ENCODE measurements around the gene CLASP1.

GRCh38 chr2:121532347-121532766, 116.9 kb downstream of the CLASP1 start:
- TF ChIP-seq, protein P1, sequence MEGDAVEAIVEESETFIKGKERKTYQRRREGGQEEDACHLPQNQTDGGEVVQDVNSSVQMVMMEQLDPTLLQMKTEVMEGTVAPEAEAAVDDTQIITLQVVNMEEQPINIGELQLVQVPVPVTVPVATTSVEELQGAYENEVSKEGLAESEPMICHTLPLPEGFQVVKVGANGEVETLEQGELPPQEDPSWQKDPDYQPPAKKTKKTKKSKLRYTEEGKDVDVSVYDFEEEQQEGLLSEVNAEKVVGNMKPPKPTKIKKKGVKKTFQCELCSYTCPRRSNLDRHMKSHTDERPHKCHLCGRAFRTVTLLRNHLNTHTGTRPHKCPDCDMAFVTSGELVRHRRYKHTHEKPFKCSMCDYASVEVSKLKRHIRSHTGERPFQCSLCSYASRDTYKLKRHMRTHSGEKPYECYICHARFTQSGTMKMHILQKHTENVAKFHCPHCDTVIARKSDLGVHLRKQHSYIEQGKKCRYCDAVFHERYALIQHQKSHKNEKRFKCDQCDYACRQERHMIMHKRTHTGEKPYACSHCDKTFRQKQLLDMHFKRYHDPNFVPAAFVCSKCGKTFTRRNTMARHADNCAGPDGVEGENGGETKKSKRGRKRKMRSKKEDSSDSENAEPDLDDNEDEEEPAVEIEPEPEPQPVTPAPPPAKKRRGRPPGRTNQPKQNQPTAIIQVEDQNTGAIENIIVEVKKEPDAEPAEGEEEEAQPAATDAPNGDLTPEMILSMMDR (IDR thresholded peaks at IDR 0.05), result no peak
- no peak for TF ChIP-seq EZH2phosphoT487 (IDR thresholded peaks at IDR 0.05)
- no peak for TF ChIP-seq EZH2 (IDR thresholded peaks at IDR 0.05)
